ENCODE results near the gene KRTAP13-4.

Gene KRTAP13-4

DNA sequence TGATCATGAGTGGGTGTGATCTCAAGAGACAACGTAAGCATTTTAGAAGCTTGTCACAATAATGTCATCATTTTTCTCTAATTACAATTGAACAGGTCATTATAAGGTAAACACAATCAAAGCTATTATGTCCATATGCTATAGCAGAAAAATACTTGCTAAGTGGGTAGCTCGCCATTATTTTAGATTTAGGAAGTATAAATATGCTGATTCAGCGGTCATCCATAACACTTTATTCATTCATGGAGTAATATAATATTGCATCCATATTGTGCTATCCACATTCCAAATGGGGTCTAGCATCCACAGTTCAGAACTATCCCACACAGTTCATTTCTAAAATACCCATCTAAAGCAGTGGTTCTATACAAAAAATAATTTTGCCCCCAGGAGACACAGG lies 18.5 kb downstream of the KRTAP13-4 start:
- H3K27me3 ChIP-seq (replicated peaks in 2 of 5; ENCODE audit: control insufficient read depth in 4 of 5, insufficient read depth in 5 of 5, low read length in 4 of 5), result no peaks in the 10 kb centered on the region
- POLR2A ChIA-PET, result interaction anchor here (0.6 kb wide), 1 partner anchor 165 kb away, joined by 5 read pairs; the partner anchor contains the start of gene KRTAP6-1
- no peaks in the 10 kb centered on the region for H3K36me3 ChIP-seq (ENCODE audit: control insufficient read depth in 4 of 4, insufficient read depth in 4 of 4, low read length in 3 of 4)
- H3K4me3 ChIP-seq (ENCODE audit: control insufficient read depth in 1 of 7, extremely low read depth in 1 of 7, insufficient read depth in 4 of 7, low read depth in 2 of 7, low read length in 6 of 7), result no peak overlapping the region
- no peak overlapping the region for H3K27ac ChIP-seq (ENCODE audit: insufficient read depth in 1 of 2, low read depth in 1 of 2, low read length in 2 of 2, poor library complexity in 1 of 2, severe bottlenecking in 2 of 2)
- no peaks in the 10 kb centered on the region for H3K9me3 ChIP-seq (ENCODE audit: control extremely low read depth in 1 of 5, control insufficient read depth in 4 of 5, insufficient read depth in 2 of 5, low read depth in 1 of 5, low read length in 4 of 5)
- CTCF ChIA-PET, result no interaction called here
- WGBS (ENCODE audit: insufficient coverage), result no CpG with 5 or more reads among the region's 3 CpGs
- no peak for DNase-seq
- peaks cover 0 to 7% (median 2%) of the 10 kb centered on the region in 4 experiments for H3K4me1 ChIP-seq (ENCODE audit: control extremely low read depth in 1 of 4, control insufficient read depth in 4 of 4, insufficient read depth in 4 of 4, low read length in 3 of 4)

DNA sequence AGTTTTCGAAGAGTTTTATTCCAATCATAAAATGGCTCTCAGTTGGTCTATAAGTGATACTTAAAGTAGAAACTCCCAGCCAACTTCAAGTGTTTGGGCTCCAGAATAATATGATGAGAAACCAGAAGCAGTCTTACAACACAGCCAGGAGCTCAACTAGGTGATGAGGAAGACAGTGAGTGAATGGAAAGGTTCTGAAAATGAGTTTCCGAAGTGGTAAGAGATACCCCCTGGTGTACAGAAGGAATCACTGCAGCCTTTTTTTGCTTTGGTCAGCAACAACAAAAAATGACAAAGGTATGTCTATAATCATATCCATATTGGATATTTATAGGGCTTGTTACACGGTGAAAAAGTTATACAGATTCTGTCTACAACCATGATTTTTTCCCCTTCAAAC lies 33.7 kb downstream of the KRTAP13-4 start:
- Histone ChIP-seq H3K4me1 (ENCODE audit: control extremely low read depth in 1 of 4, control insufficient read depth in 4 of 4, insufficient read depth in 4 of 4, low read length in 3 of 4) (no peaks in the 10 kb centered on the region), H3K36me3 (ENCODE audit: control insufficient read depth in 4 of 4, insufficient read depth in 4 of 4, low read length in 3 of 4) (no peaks in the 10 kb centered on the region), H3K9me3 (ENCODE audit: control extremely low read depth in 1 of 5, control insufficient read depth in 4 of 5, insufficient read depth in 2 of 5, low read depth in 1 of 5, low read length in 4 of 5) (no peaks in the 10 kb centered on the region), H3K27ac (ENCODE audit: insufficient read depth in 1 of 2, low read depth in 1 of 2, low read length in 2 of 2, poor library complexity in 1 of 2, severe bottlenecking in 2 of 2) (no peak overlapping the region), H3K27me3 (replicated peaks in 2 of 5; ENCODE audit: control insufficient read depth in 4 of 5, insufficient read depth in 5 of 5, low read length in 4 of 5) (no peaks in the 10 kb centered on the region), H3K4me3 (ENCODE audit: control insufficient read depth in 1 of 7, extremely low read depth in 1 of 7, insufficient read depth in 4 of 7, low read depth in 2 of 7, low read length in 6 of 7) (no peak overlapping the region)
- no peak for DNase-seq
- ChIA-PET POLR2A (no interaction called here), CTCF (no interaction called here)
- no CpG with 5 or more reads among the region's 3 CpGs for WGBS (ENCODE audit: insufficient coverage)

DNA sequence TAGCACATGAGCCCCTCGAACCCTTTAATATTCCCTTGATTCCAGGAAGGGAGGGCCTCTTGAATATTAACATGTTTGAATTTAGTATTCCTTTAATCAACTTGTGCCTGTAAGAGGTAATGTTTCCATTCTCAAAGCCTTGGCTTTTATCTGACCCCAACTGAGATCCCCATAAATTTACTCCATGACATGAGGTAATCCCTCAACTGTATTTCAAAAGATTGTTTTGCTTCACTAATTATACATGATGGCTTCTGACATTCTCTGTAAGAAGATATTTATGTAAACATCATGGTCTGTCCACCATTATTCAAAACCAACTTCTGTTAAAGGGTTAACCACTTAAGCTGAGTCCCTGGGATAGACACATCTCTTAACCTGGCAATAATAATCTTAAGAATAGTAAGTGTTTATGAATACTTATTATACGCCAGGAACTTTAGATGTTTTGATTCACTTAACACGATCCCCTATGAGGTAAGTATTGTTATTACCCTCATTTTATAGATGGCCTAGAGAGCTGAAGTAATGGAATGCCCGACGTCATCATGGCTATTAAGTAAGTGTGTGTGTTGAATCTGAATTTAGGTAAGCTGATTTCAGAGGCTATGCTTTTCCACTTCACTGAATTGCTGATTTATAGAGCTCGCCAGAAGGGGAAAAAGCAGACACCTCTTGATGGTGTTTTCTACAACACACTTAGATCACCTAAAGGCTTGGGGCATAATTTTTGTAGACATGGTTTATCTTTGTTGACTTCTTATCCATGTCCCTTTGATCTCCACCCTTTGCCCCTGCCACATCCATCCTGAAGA lies 39.1 kb downstream of the KRTAP13-4 start:
- no peaks in the 10 kb centered on the region for H3K36me3 ChIP-seq (ENCODE audit: control insufficient read depth in 4 of 4, insufficient read depth in 4 of 4, low read length in 3 of 4)
- H3K4me3 ChIP-seq (ENCODE audit: control insufficient read depth in 1 of 7, extremely low read depth in 1 of 7, insufficient read depth in 4 of 7, low read depth in 2 of 7, low read length in 6 of 7), result no peak overlapping the region
- DNase-seq, result no peak
- POLR2A ChIA-PET, result no interaction called here
- H3K9me3 ChIP-seq (ENCODE audit: control extremely low read depth in 1 of 5, control insufficient read depth in 4 of 5, insufficient read depth in 2 of 5, low read depth in 1 of 5, low read length in 4 of 5), result no peaks in the 10 kb centered on the region
- WGBS (ENCODE audit: insufficient coverage), result no CpG with 5 or more reads among the region's 6 CpGs
- H3K4me1 ChIP-seq (ENCODE audit: control extremely low read depth in 1 of 4, control insufficient read depth in 4 of 4, insufficient read depth in 4 of 4, low read length in 3 of 4), result no peaks in the 10 kb centered on the region
- CTCF ChIA-PET, result no interaction called here
- no peak overlapping the region for H3K27ac ChIP-seq (ENCODE audit: insufficient read depth in 1 of 2, low read depth in 1 of 2, low read length in 2 of 2, poor library complexity in 1 of 2, severe bottlenecking in 2 of 2)
- no peaks in the 10 kb centered on the region for H3K27me3 ChIP-seq (replicated peaks in 2 of 5; ENCODE audit: control insufficient read depth in 4 of 5, insufficient read depth in 5 of 5, low read length in 4 of 5)

DNA sequence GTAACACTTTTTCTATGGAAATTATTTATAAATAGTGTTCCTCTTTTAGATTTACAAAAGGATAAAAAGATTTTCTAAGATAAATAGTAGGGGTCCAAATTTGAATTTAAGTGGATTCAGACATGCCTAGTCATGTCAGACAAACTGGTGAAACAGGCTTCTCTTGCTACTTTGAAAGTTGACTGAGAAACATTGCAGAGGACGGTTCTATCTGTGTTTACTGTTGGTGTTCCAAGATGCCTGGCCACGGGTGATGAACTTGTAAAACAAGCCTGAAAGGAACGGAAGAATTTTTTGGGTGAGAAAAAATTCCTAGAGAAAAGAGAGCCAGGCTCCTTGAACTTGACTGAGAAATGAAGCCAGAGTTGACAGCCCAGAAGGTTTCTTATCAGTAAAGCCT lies 48.0 kb downstream of the KRTAP13-4 start:
- peaks cover 0 to 3% (median 0%) of the 10 kb centered on the region in 5 experiments for H3K27me3 ChIP-seq (replicated peaks in 2 of 5; ENCODE audit: control insufficient read depth in 4 of 5, insufficient read depth in 5 of 5, low read length in 4 of 5)
- POLR2A ChIA-PET, result no interaction called here
- 73% methylated on average over 3 of the region's 3 CpGs for WGBS (ENCODE audit: insufficient coverage)
- DNase-seq, result no peak
- no peaks in the 10 kb centered on the region for H3K36me3 ChIP-seq (ENCODE audit: control insufficient read depth in 4 of 4, insufficient read depth in 4 of 4, low read length in 3 of 4)
- no peak overlapping the region for H3K27ac ChIP-seq (ENCODE audit: insufficient read depth in 1 of 2, low read depth in 1 of 2, low read length in 2 of 2, poor library complexity in 1 of 2, severe bottlenecking in 2 of 2)
- no peaks in the 10 kb centered on the region for H3K4me1 ChIP-seq (ENCODE audit: control extremely low read depth in 1 of 4, control insufficient read depth in 4 of 4, insufficient read depth in 4 of 4, low read length in 3 of 4)
- CTCF ChIA-PET, result no interaction called here
- H3K9me3 ChIP-seq (ENCODE audit: control extremely low read depth in 1 of 5, control insufficient read depth in 4 of 5, insufficient read depth in 2 of 5, low read depth in 1 of 5, low read length in 4 of 5), result peaks cover 0 to 1% (median 0%) of the 10 kb centered on the region in 5 experiments
- no peak overlapping the region for H3K4me3 ChIP-seq (ENCODE audit: control insufficient read depth in 1 of 7, extremely low read depth in 1 of 7, insufficient read depth in 4 of 7, low read depth in 2 of 7, low read length in 6 of 7)

DNA sequence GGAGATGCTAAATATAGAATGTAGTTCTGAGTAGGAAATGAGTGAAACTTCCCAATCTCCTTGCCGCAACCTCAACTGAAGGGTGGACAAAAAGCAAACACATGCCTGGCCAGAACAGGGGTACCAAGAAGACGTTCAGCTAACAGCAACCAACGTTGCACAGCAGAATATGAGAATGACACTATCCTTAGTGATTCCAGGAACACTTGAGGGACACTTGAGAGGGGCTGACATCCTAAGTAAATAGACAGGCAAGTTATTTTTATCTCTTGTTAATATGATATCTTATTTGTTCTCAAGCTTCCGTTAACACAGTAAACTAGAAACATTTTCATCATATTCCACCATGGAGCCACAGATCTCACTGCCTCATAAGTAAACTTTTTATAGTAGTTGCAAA lies 49.2 kb downstream of the KRTAP13-4 start:
- ChIA-PET CTCF (no interaction called here), POLR2A (no interaction called here)
- WGBS (ENCODE audit: insufficient coverage), result 71% methylated on average over 3 of the region's 4 CpGs
- Histone ChIP-seq H3K36me3 (ENCODE audit: control insufficient read depth in 4 of 4, insufficient read depth in 4 of 4, low read length in 3 of 4) (no peaks in the 10 kb centered on the region), H3K4me3 (ENCODE audit: control insufficient read depth in 1 of 7, extremely low read depth in 1 of 7, insufficient read depth in 4 of 7, low read depth in 2 of 7, low read length in 6 of 7) (no peak overlapping the region), H3K27ac (ENCODE audit: insufficient read depth in 1 of 2, low read depth in 1 of 2, low read length in 2 of 2, poor library complexity in 1 of 2, severe bottlenecking in 2 of 2) (no peak overlapping the region), H3K27me3 (replicated peaks in 2 of 5; ENCODE audit: control insufficient read depth in 4 of 5, insufficient read depth in 5 of 5, low read length in 4 of 5) (peaks cover 0 to 3% (median 0%) of the 10 kb centered on the region in 5 experiments), H3K4me1 (ENCODE audit: control extremely low read depth in 1 of 4, control insufficient read depth in 4 of 4, insufficient read depth in 4 of 4, low read length in 3 of 4) (no peaks in the 10 kb centered on the region), H3K9me3 (ENCODE audit: control extremely low read depth in 1 of 5, control insufficient read depth in 4 of 5, insufficient read depth in 2 of 5, low read depth in 1 of 5, low read length in 4 of 5) (peaks cover 0 to 1% (median 0%) of the 10 kb centered on the region in 5 experiments)
- no peak for DNase-seq

DNA sequence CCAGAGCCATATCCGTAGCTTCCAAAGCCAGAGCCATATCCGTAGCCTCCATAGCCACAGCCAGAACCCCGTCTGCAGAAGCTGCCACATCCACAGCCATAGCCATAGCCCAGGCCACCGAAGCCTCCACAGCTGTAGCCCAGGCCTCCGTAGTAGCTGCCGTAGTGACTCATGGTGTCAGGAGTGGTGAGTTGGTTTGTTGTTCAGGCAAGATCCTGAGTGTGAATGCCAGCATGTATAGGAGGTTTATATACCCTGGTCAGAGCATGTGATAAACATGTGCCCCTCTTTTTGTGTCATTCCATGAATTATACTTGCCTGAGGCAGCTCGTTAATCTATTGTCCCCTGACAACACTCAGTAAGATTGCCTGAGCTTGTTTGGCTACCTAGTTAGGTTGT lies 50.1 kb downstream of the KRTAP13-4 start, which contains the start of gene KRTAP19-1:
KRTAP19-1 (minus strand) TSS at position 223 of the 400 bp plus-strand sequence; CDS start at position 173, 50 bp downstream.
- no peak for DNase-seq
- Histone ChIP-seq H3K27me3 (replicated peaks in 2 of 5; ENCODE audit: control insufficient read depth in 4 of 5, insufficient read depth in 5 of 5, low read length in 4 of 5) (peaks cover 0 to 3% (median 0%) of the 10 kb centered on the region in 5 experiments), H3K27ac (ENCODE audit: insufficient read depth in 1 of 2, low read depth in 1 of 2, low read length in 2 of 2, poor library complexity in 1 of 2, severe bottlenecking in 2 of 2) (no peak within 1 kb of the TSS), H3K36me3 (ENCODE audit: control insufficient read depth in 4 of 4, insufficient read depth in 4 of 4, low read length in 3 of 4) (no peaks in the 10 kb centered on the region), H3K9me3 (ENCODE audit: control extremely low read depth in 1 of 5, control insufficient read depth in 4 of 5, insufficient read depth in 2 of 5, low read depth in 1 of 5, low read length in 4 of 5) (peaks cover 0 to 1% (median 0%) of the 10 kb centered on the region in 5 experiments), H3K4me1 (ENCODE audit: control extremely low read depth in 1 of 4, control insufficient read depth in 4 of 4, insufficient read depth in 4 of 4, low read length in 3 of 4) (no peaks in the 10 kb centered on the region), H3K4me3 (ENCODE audit: control insufficient read depth in 1 of 7, extremely low read depth in 1 of 7, insufficient read depth in 4 of 7, low read depth in 2 of 7, low read length in 6 of 7) (no peak within 1 kb of the TSS)
- CTCF ChIA-PET, result no interaction called here
- WGBS (ENCODE audit: insufficient coverage), result 97% methylated on average over 6 of the region's 7 CpGs
- POLR2A ChIA-PET, result no interaction called here
